ENCODE results near the gene XKR7.

- TF ChIP-seq RAD21 (IDR thresholded peaks at IDR 0.05; ENCODE audit: low read depth) (no peak), EP300 (IDR thresholded peaks at IDR 0.05; ENCODE audit: borderline replicate concordance) (no peak), TEAD4 (IDR thresholded peaks at IDR 0.05) (no peak), CEBPB (IDR thresholded peaks at IDR 0.05) (no peak), YY1 (IDR thresholded peaks at IDR 0.05; ENCODE audit: low read depth) (no peak), NFIC (IDR thresholded peaks at IDR 0.05) (no peak), FOXM1 (IDR thresholded peaks at IDR 0.05; ENCODE audit: borderline replicate concordance, low read depth) (no peak), TCF12 (IDR thresholded peaks at IDR 0.05; ENCODE audit: low read depth) (no peak), CREB1 (IDR thresholded peaks at IDR 0.05; ENCODE audit: low read depth) (no peak)
- TF ChIP-seq, protein P1, sequence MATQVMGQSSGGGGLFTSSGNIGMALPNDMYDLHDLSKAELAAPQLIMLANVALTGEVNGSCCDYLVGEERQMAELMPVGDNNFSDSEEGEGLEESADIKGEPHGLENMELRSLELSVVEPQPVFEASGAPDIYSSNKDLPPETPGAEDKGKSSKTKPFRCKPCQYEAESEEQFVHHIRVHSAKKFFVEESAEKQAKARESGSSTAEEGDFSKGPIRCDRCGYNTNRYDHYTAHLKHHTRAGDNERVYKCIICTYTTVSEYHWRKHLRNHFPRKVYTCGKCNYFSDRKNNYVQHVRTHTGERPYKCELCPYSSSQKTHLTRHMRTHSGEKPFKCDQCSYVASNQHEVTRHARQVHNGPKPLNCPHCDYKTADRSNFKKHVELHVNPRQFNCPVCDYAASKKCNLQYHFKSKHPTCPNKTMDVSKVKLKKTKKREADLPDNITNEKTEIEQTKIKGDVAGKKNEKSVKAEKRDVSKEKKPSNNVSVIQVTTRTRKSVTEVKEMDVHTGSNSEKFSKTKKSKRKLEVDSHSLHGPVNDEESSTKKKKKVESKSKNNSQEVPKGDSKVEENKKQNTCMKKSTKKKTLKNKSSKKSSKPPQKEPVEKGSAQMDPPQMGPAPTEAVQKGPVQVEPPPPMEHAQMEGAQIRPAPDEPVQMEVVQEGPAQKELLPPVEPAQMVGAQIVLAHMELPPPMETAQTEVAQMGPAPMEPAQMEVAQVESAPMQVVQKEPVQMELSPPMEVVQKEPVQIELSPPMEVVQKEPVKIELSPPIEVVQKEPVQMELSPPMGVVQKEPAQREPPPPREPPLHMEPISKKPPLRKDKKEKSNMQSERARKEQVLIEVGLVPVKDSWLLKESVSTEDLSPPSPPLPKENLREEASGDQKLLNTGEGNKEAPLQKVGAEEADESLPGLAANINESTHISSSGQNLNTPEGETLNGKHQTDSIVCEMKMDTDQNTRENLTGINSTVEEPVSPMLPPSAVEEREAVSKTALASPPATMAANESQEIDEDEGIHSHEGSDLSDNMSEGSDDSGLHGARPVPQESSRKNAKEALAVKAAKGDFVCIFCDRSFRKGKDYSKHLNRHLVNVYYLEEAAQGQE (IDR thresholded peaks at IDR 0.05; ENCODE audit: low read depth) = no peak
- TF ChIP-seq, protein P2, sequence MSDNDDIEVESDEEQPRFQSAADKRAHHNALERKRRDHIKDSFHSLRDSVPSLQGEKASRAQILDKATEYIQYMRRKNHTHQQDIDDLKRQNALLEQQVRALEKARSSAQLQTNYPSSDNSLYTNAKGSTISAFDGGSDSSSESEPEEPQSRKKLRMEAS (IDR thresholded peaks at IDR 0.05) = no peak
Observed at GRCh38 chr20:31934491-31934890, 33.5 kb upstream of the XKR7 start.
